GM12878 (cell line): ENCODE measurements around the gene SEMA5B. TPM values are rescaled to one million over a fixed set of nuclear protein-coding genes. Genes with fewer than 3 reads are reported as not detected.

Experiments used
- ATAC-seq: fragments of 200-7000 bp; cut with Tn5 transposase; 3 replicates; pipeline ENCODE4 v1.9.1; 2020; ENCODE audit warnings: mild to moderate bottlenecking, moderate library complexity
- BruUV-seq: library from RNA; stranded (reverse); fragments of 400-500 nt; replicated peaks from 2 replicates; lab custom pipeline; 2021; lab: Mats Ljungman, UMichigan
- CTCF ChIA-PET: fragments of 300-600 bp; sonication (Branson Sonifier 250); formaldehyde crosslinking; extraction: SDS; loops from one replicate; lab custom pipeline; 2021; ENCODE audit warnings: inconsistent platforms; lab: Yijun Ruan, JAX
- POLR2A ChIA-PET: fragments of 350-600 bp; formaldehyde crosslinking; extraction: SDS; loops from one replicate; lab custom pipeline; 2021; ENCODE audit warnings: inconsistent platforms; lab: Charles Lee
- RAD21 ChIA-PET: fragments of 300-600 bp; sonication (Branson Sonifier 250); formaldehyde crosslinking; loops from one replicate; lab custom pipeline; 2023; ENCODE audit warnings: antibody characterized with exemption; ENCODE audit not compliant: unreplicated experiment; lab: Charles Lee
- SMC1A ChIA-PET: fragments of 300-600 bp; sonication (Branson Sonifier 250); formaldehyde crosslinking; loops from one replicate; lab custom pipeline; 2023; ENCODE audit not compliant: unreplicated experiment, uncharacterized antibody; lab: Charles Lee
- DNase-seq: peaks from one replicate; pipeline ENCODE4 v3.0.0-alpha.2; 2011; ENCODE audit warnings: low read depth, low spot score
- FAIRE-seq: peaks from 3 replicates; lab custom pipeline; 2011; peaks lifted over from hg19 to GRCh38; lab: Jason Lieb, UNC
- H2AFZ ChIP-seq: 2 replicates; pipeline ENCODE4 v1.6.0; 2011; ENCODE audit warnings: low read depth, low read length, control low read depth; ENCODE audit not compliant: control insufficient read depth
- H3K27ac ChIP-seq: 2 replicates; pipeline ENCODE4 v1.5.1; 2011; ENCODE audit warnings: control low read depth; ENCODE audit not compliant: control insufficient read depth, insufficient read depth
- H3K27me3 ChIP-seq, 2 experiments: replicated peaks in 1 of 2; 2 replicates each; pipeline versions ENCODE4 v1.6.0 to v1.6.1; 2011; ENCODE audit warnings: low read length in 1 of 2; ENCODE audit not compliant: control insufficient read depth in 2 of 2, insufficient read depth in 2 of 2
- H3K36me3 ChIP-seq, 2 experiments: 2 replicates each; pipeline ENCODE4 v1.5.1; 2011; ENCODE audit warnings: low read length in 1 of 2; ENCODE audit not compliant: control insufficient read depth in 2 of 2, insufficient read depth in 2 of 2
- H3K4me1 ChIP-seq: 2 replicates; pipeline ENCODE4 v1.6.1; 2011; ENCODE audit warnings: mild to moderate bottlenecking, low read length, moderate library complexity, mixed read lengths; ENCODE audit not compliant: control insufficient read depth, insufficient read depth
- H3K4me2 ChIP-seq: 2 replicates; pipeline ENCODE4 v1.6.0; 2011; ENCODE audit warnings: control low read depth; ENCODE audit not compliant: control insufficient read depth, insufficient read depth
- H3K4me3 ChIP-seq: fragments of 200-600 bp; sonication (generic); 2 replicates; pipeline ENCODE4 v1.5.1; 2016
- H3K79me2 ChIP-seq: 2 replicates; pipeline ENCODE4 v1.6.0; 2011; ENCODE audit warnings: low read length; ENCODE audit not compliant: control insufficient read depth, insufficient read depth
- H3K9ac ChIP-seq: 2 replicates; pipeline ENCODE4 v1.8.0; 2011; ENCODE audit warnings: low read length, control low read depth, mixed read lengths; ENCODE audit not compliant: control insufficient read depth, insufficient read depth
- H3K9me3 ChIP-seq: replicated peaks from 3 replicates; pipeline ENCODE4 v1.5.1; 2011; ENCODE audit warnings: mild to moderate bottlenecking, low read length; ENCODE audit not compliant: control insufficient read depth, insufficient read depth
- H4K20me1 ChIP-seq: 2 replicates; pipeline ENCODE4 v1.6.0; 2011; ENCODE audit not compliant: control insufficient read depth, insufficient read depth
- BCL11A ChIP-seq: IDR thresholded peaks from 2 replicates; pipeline ENCODE4 v1.6.1; 2011; ENCODE audit warnings: low read depth, low read length
- EP300 ChIP-seq, 2 experiments: fragments of 150-350 bp in 1 of 2; IDR thresholded peaks; 2 replicates each; pipeline ENCODE4 v1.6.1; 2011 to 2012; ENCODE audit warnings: low read depth in 2 of 2, low read length in 2 of 2, borderline replicate concordance in 1 of 2, improper control_type of control experiment in 1 of 2, inconsistent platforms in 1 of 2; ENCODE audit not compliant: control insufficient read depth in 1 of 2
- ETV6 ChIP-seq, 2 experiments: fragments of 450-650 bp in 1 of 2; IDR thresholded peaks in 1 of 2; conservative IDR thresholded peaks in 1 of 2; 2 replicates each; pipeline ENCODE4 v1.6.1; 2014; ENCODE audit warnings: antibody characterized with exemption in 1 of 2, borderline replicate concordance in 1 of 2, low read depth in 1 of 2, mild to moderate bottlenecking in 1 of 2, moderate library complexity in 1 of 2
- FOS ChIP-seq: IDR thresholded peaks from 3 replicates; pipeline ENCODE4 v1.6.1; 2011; ENCODE audit warnings: borderline replicate concordance; ENCODE audit not compliant: insufficient read length; ENCODE audit errors: extremely low read depth
- KDM1A ChIP-seq: fragments of 200-600 bp; sonication (generic); IDR thresholded peaks from 2 replicates; pipeline ENCODE4 v1.6.1; 2016; ENCODE audit warnings: borderline replicate concordance
- KLF5 ChIP-seq: fragments of 450-650 bp; IDR thresholded peaks from 2 replicates; pipeline ENCODE4 v1.6.1; 2014; ENCODE audit warnings: mild to moderate bottlenecking; ENCODE audit not compliant: partially characterized antibody
- MYB ChIP-seq: fragments of 150-350 bp; IDR thresholded peaks from 2 replicates; pipeline ENCODE4 v1.6.1; 2014; ENCODE audit warnings: mild to moderate bottlenecking, low read depth, low read length, borderline replicate concordance
- NR2C2 ChIP-seq: IDR thresholded peaks from 2 replicates; pipeline ENCODE4 v1.6.1; 2011; ENCODE audit warnings: borderline replicate concordance, low read depth; ENCODE audit not compliant: control insufficient read depth, insufficient read length
- NR2F1 ChIP-seq: fragments of 450-650 bp; conservative IDR thresholded peaks from 2 replicates; pipeline ENCODE4 v1.6.1; 2017; ENCODE audit warnings: mild to moderate bottlenecking
- RAD51 ChIP-seq: fragments of 450-650 bp; IDR thresholded peaks from 2 replicates; pipeline ENCODE4 v1.6.1; 2016; ENCODE audit warnings: moderate library complexity, mild to moderate bottlenecking, inconsistent platforms
- RBBP5 ChIP-seq: fragments of 200-600 bp; sonication (generic); conservative IDR thresholded peaks from 2 replicates; pipeline ENCODE4 v1.6.1; 2016
- RCOR1 ChIP-seq: conservative IDR thresholded peaks from 2 replicates; pipeline ENCODE4 v1.6.1; 2012; ENCODE audit warnings: low read depth, low read length, improper control_type of control experiment
- ZNF24 ChIP-seq: fragments of 450-650 bp; IDR thresholded peaks from 2 replicates; pipeline ENCODE4 v1.6.1; 2017; ENCODE audit warnings: antibody characterized with exemption, mild to moderate bottlenecking
- WGBS: methylation state at CpG from one replicate; pipeline ENCODE4 v1.1.6; 2016; ENCODE audit warnings: low lambda C conversion rate; ENCODE audit not compliant: insufficient replicate concordance, insufficient coverage; ENCODE audit errors: missing lambda C conversion rate; 5-methylcytosine and 5-hydroxymethylcytosine counted together
- in situ Hi-C: fragments of 300-500 bp; cut with MboI; formaldehyde crosslinking; loops from 9 replicates; pipeline ENCODE4 v1.14.3; 2018; ENCODE audit warnings: mixed read lengths
- intact Hi-C: fragments of 100-400 bp; cut with micrococcal nuclease; formaldehyde crosslinking; loops from one replicate; pipeline ENCODE4 v1.14.2; 2022; ENCODE audit not compliant: unreplicated experiment
- polyA plus RNA-seq, 11 experiments: library from polyadenylated mRNA; depleted of rRNA in 4 of 11; unstranded in 6 of 11; stranded (reverse) in 5 of 11; fragments of >200 nt; fragmentation: Nextera tagmentation in 4 of 11; fragmentation: Illumina TruSeq in 1 of 11; extraction: Ambion mirVana in 4 of 11; extraction: Trizol in 1 of 11; gene quantifications; 1 replicate in 1 of 11; 2 replicates in 10 of 11; pipeline versions ENCODE4 v1.2.1 to v1.2.3, GENCODE V29; 2011 to 2016; ENCODE audit warnings: inconsistent platforms in 2 of 11, missing spikeins in 2 of 11, low read depth in 1 of 11
- total RNA-seq, 4 experiments: library from RNA; depleted of rRNA in 3 of 4; stranded (reverse); fragments of >200 nt in 3 of 4; fragmentation: Illumina TruSeq in 1 of 4; extraction: Trizol in 1 of 4; gene quantifications; 2 replicates each; pipeline versions ENCODE4 v1.2.1 to v1.2.3, GENCODE V29; 2013 to 2021
- TF ChIP-seq, protein P1 (sequence below): fragments of 450-650 bp; IDR thresholded peaks from 2 replicates; pipeline ENCODE4 v1.6.1; 2017; ENCODE audit warnings: borderline replicate concordance
- TF ChIP-seq, protein P2 (sequence below): fragments of 450-650 bp; IDR thresholded peaks from 2 replicates; pipeline ENCODE4 v1.6.1; 2018; ENCODE audit warnings: mild to moderate bottlenecking, low read depth, moderate library complexity; ENCODE audit not compliant: partially characterized antibody
- TF ChIP-seq, protein P3 (sequence below): fragments of 450-650 bp; conservative IDR thresholded peaks from 2 replicates; pipeline ENCODE4 v1.6.1; 2017; ENCODE audit warnings: mild to moderate bottlenecking, moderate library complexity
- TF ChIP-seq, protein P4 (sequence below): IDR thresholded peaks from 2 replicates; pipeline ENCODE4 v1.6.1; 2011; ENCODE audit warnings: borderline replicate concordance, low read depth, mild to moderate bottlenecking, moderate library complexity, mixed read lengths, low read length; ENCODE audit not compliant: insufficient read depth; ENCODE audit errors: extremely low read length

The SEMA5B gene
- total and polyA plus RNA-seq, 10 of the 15 experiments (the other 5 are each of a cell fraction or from before 2014, with no cell fraction given) = 0.05 TPM; not detected in 9

DNA sequence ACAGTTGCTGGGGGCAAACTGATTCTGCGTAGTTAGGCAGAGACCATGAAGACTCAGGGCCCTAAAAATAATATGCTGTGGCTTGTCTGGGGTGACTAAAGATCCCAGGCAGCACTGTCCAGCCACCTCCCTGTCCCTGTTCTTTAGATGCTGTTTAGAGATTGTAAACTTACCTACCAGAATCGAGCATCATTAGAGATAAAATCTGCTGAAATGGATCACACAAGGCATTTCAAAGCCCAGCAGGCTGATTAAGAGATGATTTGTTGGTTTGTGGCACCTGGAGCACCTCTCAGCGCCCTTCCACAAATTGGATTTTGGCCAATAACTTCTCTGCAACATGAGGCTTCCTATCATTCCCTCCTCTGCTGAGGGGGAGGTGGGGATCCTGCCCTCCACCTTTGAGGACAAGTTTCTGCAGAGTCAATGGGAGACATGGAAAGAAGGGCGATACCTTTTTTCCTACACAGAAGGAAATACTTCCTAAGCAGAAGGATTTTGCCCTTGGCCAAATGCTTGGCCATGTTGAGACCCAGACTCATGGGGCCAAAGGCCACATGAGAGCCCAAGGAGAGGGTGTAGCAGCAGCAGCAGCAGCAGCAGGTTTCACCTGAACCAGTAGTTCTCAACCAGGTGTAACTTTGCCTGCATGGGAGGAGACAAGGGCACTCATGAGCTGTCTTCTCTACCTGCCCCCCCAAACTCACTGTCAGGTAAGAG is 37.5 kb downstream of the SEMA5B start:
- H4K20me1 ChIP-seq = no peaks in the 10 kb centered on the region
- H3K4me3 ChIP-seq = no peak overlapping the region
- no peaks in the 10 kb centered on the region for H3K9me3 ChIP-seq
- ChIA-PET POLR2A (no interaction called here), CTCF (no interaction called here), RAD21 (no interaction called here), SMC1A (no interaction called here)
- ATAC-seq = no peak
- no peaks in the 10 kb centered on the region for H3K79me2 ChIP-seq
- no peaks in the 10 kb centered on the region for H3K4me1 ChIP-seq
- no peak overlapping the region for H3K27ac ChIP-seq
- H3K36me3 ChIP-seq = no peaks in the 10 kb centered on the region
- intact Hi-C loops = no loop called here
- no peak overlapping the region for H3K4me2 ChIP-seq
- no peak overlapping the region for H2AFZ ChIP-seq
- no TSS peak for BruUV-seq
- H3K9ac ChIP-seq = no peak overlapping the region
- no peak for FAIRE-seq
- WGBS = 3% methylated on average over 4 of the region's 4 CpGs
- peaks cover 2% of the 10 kb centered on the region in 2 experiments; a peak in 3 of 4 replicates for H3K27me3 ChIP-seq
- in situ Hi-C loops = no loop called here
- DNase-seq = no peak
- TF ChIP-seq NR2F1 (no peak), KDM1A (no peak), KLF5 (no peak), FOS (no peak), RCOR1 (no peak), MYB (no peak), RAD51 (no peak), NR2C2 (no peak), BCL11A (no peak), RBBP5 (no peak), ZNF24 (no peak), ETV6 (conservative IDR thresholded peaks at IDR 0.05 in 1 of 2, IDR thresholded peaks at IDR 0.05 in 1 of 2; ENCODE audit: borderline replicate concordance in 1 of 2, low read depth in 1 of 2) (no peak), EP300 (IDR thresholded peaks at IDR 0.05; ENCODE audit: borderline replicate concordance in 1 of 2, control insufficient read depth in 1 of 2, low read depth in 2 of 2, low read length in 2 of 2) (no peak)
- TF ChIP-seq, protein P1, sequence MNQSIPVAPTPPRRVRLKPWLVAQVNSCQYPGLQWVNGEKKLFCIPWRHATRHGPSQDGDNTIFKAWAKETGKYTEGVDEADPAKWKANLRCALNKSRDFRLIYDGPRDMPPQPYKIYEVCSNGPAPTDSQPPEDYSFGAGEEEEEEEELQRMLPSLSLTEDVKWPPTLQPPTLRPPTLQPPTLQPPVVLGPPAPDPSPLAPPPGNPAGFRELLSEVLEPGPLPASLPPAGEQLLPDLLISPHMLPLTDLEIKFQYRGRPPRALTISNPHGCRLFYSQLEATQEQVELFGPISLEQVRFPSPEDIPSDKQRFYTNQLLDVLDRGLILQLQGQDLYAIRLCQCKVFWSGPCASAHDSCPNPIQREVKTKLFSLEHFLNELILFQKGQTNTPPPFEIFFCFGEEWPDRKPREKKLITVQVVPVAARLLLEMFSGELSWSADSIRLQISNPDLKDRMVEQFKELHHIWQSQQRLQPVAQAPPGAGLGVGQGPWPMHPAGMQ = no peak
- TF ChIP-seq, protein P2, sequence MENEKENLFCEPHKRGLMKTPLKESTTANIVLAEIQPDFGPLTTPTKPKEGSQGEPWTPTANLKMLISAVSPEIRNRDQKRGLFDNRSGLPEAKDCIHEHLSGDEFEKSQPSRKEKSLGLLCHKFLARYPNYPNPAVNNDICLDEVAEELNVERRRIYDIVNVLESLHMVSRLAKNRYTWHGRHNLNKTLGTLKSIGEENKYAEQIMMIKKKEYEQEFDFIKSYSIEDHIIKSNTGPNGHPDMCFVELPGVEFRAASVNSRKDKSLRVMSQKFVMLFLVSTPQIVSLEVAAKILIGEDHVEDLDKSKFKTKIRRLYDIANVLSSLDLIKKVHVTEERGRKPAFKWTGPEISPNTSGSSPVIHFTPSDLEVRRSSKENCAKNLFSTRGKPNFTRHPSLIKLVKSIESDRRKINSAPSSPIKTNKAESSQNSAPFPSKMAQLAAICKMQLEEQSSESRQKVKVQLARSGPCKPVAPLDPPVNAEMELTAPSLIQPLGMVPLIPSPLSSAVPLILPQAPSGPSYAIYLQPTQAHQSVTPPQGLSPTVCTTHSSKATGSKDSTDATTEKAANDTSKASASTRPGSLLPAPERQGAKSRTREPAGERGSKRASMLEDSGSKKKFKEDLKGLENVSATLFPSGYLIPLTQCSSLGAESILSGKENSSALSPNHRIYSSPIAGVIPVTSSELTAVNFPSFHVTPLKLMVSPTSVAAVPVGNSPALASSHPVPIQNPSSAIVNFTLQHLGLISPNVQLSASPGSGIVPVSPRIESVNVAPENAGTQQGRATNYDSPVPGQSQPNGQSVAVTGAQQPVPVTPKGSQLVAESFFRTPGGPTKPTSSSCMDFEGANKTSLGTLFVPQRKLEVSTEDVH = no peak
- TF ChIP-seq, protein P3, sequence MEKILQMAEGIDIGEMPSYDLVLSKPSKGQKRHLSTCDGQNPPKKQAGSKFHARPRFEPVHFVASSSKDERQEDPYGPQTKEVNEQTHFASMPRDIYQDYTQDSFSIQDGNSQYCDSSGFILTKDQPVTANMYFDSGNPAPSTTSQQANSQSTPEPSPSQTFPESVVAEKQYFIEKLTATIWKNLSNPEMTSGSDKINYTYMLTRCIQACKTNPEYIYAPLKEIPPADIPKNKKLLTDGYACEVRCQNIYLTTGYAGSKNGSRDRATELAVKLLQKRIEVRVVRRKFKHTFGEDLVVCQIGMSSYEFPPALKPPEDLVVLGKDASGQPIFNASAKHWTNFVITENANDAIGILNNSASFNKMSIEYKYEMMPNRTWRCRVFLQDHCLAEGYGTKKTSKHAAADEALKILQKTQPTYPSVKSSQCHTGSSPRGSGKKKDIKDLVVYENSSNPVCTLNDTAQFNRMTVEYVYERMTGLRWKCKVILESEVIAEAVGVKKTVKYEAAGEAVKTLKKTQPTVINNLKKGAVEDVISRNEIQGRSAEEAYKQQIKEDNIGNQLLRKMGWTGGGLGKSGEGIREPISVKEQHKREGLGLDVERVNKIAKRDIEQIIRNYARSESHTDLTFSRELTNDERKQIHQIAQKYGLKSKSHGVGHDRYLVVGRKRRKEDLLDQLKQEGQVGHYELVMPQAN = no peak
- TF ChIP-seq, protein P4, sequence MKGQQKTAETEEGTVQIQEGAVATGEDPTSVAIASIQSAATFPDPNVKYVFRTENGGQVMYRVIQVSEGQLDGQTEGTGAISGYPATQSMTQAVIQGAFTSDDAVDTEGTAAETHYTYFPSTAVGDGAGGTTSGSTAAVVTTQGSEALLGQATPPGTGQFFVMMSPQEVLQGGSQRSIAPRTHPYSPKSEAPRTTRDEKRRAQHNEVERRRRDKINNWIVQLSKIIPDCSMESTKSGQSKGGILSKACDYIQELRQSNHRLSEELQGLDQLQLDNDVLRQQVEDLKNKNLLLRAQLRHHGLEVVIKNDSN = no peak
